HG02763 (cell line): ENCODE measurements around the gene CNKSR3.

Experiments
- ATAC-seq: cut with Tn5 transposase; IDR thresholded peaks from one replicate; pipeline ENCODE4 v1.9.1; 2021; ENCODE audit warnings: mild to moderate bottlenecking, moderate library complexity; ENCODE audit not compliant: unreplicated experiment

CNKSR3 gene

DNA sequence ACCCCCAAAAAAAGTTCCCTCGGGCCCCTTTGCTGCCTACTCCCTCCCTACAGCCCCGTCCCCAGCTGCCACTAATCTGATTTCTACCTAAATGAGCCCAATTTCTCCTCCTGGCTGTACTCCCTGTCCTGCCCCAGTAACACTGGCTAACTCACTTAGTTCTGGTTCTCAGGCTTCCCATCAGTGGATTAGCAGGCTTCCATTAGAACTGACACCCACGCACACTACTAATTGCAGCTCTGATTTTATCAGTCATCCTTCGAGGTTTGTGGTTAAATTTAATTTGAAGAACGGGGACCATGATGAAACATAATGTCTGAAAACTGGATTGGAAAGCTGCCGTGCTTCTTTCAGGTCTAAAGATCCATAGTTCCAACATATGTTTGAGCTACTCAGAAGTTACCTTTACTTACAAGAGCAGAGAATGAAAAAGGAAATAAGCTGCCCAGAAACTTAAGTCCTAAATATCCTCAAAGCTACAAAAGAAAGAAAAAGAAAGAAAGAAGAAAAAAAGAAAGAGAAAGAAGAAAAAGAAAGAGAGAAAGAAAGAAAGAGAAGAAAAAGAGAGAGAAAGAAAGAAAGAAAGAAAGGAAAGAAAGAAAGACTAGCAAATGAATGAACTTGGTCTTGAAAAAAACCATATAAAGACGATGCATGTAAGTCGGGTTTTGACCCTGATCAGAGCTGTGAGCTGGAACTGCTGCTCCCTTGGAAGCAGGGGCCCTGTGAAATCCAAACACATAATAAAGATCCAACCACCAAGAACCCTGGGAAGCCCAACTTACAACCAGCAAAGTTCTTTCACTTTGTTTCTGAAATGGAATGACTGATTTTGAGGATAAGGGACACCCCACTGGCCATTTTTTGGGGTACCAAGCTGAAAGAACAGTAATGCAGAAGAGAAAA lies 51.7 kb downstream of the CNKSR3 start:
- ATAC-seq = no peak

GRCh38 chr6:154457881-154458284 lies 52.6 kb downstream of the CNKSR3 start:
- ATAC-seq = no peak

DNA sequence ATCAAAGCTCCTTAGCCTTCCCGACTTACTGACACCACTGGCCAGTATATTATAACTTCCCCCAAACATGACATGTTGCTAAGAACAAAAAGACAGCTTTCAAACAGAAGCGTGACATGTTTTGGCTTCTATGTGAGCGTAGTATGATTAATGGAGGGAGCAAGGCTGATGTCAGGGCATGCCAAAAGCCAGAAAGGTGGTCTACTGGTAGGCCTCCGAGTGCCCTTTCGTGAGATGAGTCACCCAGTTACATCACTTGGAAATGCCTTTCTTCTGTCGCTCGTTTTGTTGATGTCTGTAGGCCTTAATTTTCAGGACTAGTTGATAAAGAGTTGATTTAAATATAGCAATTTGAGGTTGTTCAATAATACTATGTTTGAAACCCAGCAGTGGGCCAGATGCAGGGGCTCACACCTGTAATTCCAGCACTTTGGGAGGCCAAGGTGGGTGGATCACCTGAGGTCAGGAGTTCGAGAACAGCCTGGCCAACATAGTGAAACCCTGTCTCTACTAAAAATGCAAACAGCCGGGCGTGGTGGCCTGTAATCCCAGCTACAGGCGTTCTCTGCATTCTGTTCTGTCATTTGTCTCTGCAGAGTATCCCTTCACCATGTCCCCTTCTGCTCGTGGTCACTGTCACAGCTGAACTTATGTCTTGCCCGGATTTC lies 53.3 kb downstream of the CNKSR3 start:
- ATAC-seq = no peak

DNA sequence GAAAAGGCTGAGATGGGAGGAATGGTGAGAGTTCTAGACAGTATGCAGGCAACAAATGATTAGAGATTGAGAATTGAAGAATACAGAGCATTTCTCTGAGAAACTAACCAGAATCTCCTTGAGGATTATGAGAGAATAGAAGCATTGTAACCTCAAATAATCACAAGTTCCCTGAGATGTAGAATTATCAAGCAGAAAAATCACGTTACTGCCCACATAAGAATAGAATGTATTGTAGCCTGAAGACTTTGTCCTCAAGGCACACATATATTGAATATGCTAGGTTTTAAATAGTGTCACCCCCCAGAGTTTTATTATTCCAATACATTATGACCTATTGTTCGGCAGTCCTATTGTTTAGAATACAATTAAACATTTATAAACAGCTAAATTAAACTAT lies 57.2 kb downstream of the CNKSR3 start:
- no peak for ATAC-seq

DNA sequence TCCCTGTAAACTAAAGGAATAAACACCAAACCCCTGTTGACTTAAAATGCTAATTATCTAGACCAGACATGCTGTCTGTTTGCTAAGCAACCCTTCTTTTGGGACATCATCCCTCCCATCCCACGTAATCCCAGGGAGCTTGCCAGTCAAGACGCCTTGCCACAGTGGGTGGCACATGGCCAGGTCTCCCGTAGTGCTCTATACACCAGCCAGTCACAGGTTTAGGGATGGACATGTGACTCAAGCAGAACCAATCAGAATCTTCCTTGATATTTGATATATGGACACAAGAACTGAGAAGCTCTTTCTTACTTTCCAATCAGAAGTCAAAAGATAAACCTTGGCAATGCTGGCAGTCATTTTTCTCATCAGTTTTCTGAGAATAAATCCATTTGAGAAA lies 60.0 kb downstream of the CNKSR3 start:
- no peak for ATAC-seq

DNA sequence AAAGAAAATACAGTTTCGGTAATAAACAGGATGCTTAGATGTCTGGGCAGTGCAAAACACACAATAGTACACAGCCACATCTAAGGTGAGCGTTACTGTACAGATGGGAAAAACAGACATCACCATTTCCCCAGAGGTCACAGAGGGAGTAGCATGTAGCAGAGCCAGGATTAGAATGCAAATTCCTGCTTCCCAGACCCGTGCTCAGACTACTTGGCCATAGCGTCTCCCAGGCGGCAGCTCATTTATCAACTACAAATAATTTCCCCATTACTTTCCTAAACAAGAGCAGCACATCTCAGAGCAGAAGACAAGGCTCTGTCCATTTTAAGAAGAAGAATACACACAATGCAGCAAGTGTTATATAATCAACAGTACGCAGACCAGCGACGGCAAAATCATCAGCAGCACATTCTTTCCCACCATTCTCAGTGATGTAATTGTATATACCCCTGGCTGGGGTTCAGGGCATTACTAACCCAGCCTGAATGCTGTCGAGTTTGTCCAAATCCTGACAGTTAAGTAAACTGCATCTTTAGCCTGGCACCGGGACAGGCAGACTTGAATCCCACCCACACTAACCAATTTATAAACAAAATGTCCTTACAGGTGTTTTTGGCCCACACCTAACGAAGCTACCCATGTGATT lies 61.9 kb downstream of the CNKSR3 start:
- ATAC-seq = no peak

- no peak for ATAC-seq
Observed at GRCh38 chr6:154447954-154448353, 62.5 kb downstream of the CNKSR3 start.

- no peak for ATAC-seq
Observed at GRCh38 chr6:154446984-154447383, 63.5 kb downstream of the CNKSR3 start.

GRCh38 chr6:154445417-154445816 lies 65.1 kb downstream of the CNKSR3 start:
- no peak for ATAC-seq

GRCh38 chr6:154441995-154442310 lies 68.5 kb downstream of the CNKSR3 start:
- ATAC-seq = peak; percentile 15

GRCh38 chr6:154440422-154441043 lies 70.0 kb downstream of the CNKSR3 start:
- ATAC-seq = no peak

- ATAC-seq = no peak
Observed at GRCh38 chr6:154440022-154440421, 70.5 kb downstream of the CNKSR3 start.

DNA sequence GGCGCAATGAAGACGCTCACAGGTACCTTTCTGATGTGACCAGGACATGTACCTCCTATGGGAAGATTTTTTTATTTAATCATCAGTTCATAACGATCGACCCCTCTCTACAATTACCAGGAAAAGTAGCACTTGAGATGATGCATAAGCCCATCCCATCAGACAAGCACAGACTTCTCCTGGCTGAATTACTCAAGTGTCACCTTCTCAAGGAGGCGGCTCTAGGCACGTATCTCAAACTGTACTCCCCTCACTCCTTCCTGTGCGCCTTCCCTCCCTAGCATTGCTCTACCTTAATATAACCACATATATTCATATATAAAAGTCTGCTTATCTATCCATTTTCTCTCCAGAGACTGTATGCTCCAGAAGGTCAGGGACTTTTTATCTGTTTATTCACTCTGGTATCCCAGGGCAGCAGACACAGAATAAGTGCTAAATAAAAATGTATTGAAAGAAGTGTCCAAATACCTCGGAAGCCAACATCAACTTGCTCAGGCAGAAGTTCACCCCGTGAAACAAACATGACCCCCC lies 71.5 kb downstream of the CNKSR3 start:
- no peak for ATAC-seq

DNA sequence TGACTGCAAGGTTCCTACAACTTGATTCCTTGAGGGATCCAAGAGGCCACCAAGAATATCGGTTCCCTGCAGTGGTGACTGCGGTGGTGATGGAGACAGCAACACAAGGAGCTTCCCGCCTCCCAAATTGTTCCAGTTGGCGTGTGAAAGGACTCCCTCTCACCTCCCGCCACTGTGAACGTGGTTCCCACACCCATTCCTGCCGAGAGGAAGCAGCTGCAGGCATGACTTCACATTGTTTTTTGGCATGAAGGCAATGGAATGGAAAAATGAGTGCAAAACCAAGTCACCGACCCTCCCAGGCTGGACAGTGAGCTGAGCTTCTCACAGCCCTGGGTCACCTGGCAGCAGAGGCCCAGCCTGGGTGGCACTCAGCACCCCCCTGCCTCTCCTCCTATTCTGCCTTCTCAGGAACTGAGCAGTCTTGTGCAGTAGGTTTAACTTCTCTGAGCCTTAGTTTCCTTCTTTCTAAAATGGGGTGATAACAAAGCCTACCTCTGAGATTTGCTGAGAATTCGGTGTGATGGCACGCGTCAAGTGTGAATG lies 75.0 kb downstream of the CNKSR3 start:
- no peak for ATAC-seq

- no peak for ATAC-seq
Observed at GRCh38 chr6:154434662-154435061, 75.8 kb downstream of the CNKSR3 start.

- ATAC-seq = no peak
Observed at GRCh38 chr6:154433477-154434241, 76.8 kb downstream of the CNKSR3 start.

DNA sequence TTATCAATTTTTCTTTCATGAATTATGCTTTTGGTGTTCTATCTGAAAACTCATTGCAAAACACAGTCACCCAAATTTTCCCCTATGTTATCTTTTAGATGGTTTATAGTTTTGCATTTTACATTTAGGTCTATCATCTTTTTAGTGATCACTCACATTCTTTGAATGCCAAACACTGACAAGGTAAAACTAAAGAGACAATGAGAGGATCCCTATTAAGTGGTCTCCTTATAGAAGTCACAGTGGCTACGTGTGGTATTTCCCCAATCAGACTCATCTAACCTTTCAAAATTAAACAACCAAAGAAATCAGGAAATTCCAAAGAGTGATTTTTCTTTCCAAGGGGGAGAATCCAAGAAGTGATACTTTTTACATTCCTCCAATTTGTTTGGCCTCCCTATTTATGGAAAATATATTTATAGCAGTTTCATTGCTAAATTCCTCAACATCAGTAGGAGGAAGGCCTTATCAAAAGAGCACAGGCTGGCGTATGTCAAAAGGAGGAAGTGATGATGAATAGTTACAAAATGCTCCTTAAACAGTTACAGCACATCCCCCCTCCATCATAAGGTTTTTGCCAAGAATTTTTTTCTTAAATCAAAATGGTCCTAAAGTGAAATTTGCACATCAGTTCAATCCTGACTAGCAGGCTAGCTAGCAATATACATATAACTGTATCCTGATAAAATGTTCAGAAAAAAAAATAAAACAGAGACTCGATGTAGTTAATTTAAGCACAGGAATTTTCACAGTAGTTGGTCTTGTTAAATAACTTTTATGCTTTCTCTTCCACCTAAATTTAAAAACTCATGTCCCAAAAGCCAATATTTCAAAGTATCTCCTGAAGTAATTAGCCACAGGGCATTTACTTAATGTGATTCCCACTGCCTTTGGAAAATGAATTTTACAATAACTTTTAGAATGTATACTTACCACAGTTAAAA lies 77.7 kb downstream of the CNKSR3 start:
- no peak for ATAC-seq

DNA sequence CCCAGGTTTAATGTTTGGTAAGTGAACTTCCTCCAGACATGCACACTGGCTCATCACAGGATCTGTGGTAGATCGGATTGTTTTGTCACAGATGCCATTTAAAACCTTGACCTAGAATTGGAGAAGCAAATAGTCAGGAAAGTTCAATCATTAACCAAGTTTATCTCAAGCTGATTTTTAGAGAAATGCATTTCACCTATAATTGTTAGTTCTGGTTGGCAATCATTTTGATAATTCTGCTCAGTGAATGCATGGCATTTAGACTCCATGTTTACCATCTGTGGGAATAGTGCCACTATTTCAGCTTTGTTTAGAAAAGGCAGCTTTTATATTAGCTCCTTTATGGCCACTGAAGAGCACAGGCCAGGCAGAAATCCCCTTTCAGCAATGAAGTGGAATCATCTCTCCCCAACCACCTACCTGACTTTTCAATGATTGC lies 80.0 kb downstream of the CNKSR3 start:
- ATAC-seq = no peak

DNA sequence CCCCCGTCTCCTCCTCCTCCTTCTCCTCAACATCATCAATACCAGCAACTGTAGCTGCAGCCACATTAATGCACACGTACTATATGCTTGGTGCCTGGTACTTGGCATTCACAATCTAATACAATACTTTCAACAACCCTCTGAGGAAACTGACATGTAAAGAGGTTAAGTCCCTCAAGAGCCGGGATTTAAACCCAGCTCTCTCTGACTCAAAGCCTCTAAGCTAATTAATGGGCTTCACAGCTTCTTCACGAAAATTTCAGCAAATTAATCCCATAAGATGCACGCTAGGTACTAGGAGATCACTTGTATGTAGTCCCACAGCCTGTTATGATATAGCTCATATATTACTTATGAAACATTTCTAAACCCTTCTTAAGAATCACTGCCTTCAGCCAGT lies 80.8 kb downstream of the CNKSR3 start:
- ATAC-seq = no peak
